ENCODE measurements around the gene CAMTA1. TPM values are rescaled to one million over a fixed set of nuclear protein-coding genes. Genes with fewer than 3 reads are reported as not detected.
"Not testable (repeated sequence)": the region's sequence is repeated elsewhere in the genome, so short reads cannot be mapped to it uniquely, and the experiment has no call there.

CAMTA1 gene
- total RNA-seq, 1 donor from 2014 or later: 99.0 TPM

DNA sequence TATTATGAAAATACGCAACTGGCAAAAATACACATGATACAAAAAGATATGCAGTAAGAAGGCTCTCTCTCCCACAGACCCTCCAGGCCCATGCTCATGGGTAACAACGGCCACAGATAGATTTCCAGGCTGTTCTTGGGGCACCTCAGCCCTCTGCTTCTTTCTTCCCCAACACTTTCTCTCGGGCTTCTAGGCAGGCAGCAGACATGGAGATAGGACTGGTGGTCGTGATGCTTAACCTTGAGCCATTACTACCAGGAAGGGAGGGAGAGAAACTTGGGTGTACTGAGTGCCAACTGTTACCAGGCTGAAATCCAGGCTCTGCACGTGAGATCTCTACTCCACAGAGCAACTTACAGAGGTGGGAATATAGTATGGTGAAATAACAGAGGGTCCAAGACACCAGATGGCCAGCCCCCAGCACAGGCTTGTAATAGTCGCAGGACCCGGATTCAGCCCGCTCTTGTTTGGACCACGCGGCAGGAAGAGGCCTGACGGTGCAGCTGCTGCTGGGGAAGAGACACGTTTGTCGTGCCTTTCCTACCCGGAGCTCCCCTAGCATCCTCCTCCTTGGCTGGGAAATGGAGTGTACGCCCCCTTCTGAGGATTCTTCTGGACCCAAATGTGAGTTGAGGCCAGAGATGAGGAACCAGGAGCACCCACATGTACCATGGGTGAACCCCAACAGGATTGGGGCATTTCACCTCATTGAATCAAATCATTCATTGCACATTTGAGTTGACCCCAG is 544.8 kb downstream of the CAMTA1 start:
- no peak overlapping the region for H3K4me3 Mint-ChIP-seq (ENCODE audit: low read depth)
- no peak overlapping the region for H3K27ac Mint-ChIP-seq
- H3K9me3 Mint-ChIP-seq (ENCODE audit: low read depth): peaks cover 8% of the 10 kb centered on the region
- DNase-seq (ENCODE audit: low spot score, unreplicated experiment): no peak
- H3K36me3 Mint-ChIP-seq (ENCODE audit: insufficient read depth): no peaks in the 10 kb centered on the region
- TF ChIP-seq CTCF (IDR thresholded peaks at IDR 0.05; ENCODE audit: unreplicated experiment): no peak
- H3K4me1 Mint-ChIP-seq (ENCODE audit: low read depth): peaks cover 18% of the 10 kb centered on the region
- peaks cover 12% of the 10 kb centered on the region for H3K27me3 Mint-ChIP-seq

DNA sequence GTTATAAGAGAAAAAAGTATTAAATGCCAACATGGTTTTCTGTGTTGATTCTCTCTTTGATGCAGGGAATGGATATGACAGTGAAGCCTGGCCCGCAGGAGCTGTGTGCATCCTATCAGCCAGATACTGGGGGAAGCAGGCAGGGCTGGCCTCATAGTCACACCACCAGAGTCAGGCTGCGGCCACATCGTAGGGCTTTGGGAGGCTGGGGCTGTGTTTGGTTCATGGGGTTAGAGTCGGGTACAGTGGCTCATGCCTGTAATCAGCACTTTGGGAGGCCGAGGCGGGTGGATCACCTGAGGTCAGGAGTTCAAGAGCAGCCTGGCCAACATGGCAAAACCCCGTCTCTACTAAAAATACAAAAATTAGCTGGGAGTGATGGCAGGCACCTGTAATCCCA is 545.5 kb downstream of the CAMTA1 start:
- not testable (repeated sequence) for H3K4me3 Mint-ChIP-seq (ENCODE audit: low read depth); DNase-seq (ENCODE audit: low spot score, unreplicated experiment); H3K27me3 Mint-ChIP-seq; H3K36me3 Mint-ChIP-seq (ENCODE audit: insufficient read depth); H3K27ac Mint-ChIP-seq; H3K9me3 Mint-ChIP-seq (ENCODE audit: low read depth)
- peaks cover 21% of the 10 kb centered on the region for H3K4me1 Mint-ChIP-seq (ENCODE audit: low read depth)

- no peaks in the 10 kb centered on the region for H3K27me3 Mint-ChIP-seq
Measured at GRCh38 chr1:7331926-7332535, 546.8 kb downstream of the CAMTA1 start.

GRCh38 chr1:7333094-7333493 is 547.8 kb downstream of the CAMTA1 start:
- H3K9me3 Mint-ChIP-seq (ENCODE audit: low read depth): no peaks in the 10 kb centered on the region
- no peaks in the 10 kb centered on the region for H3K36me3 Mint-ChIP-seq (ENCODE audit: insufficient read depth)
- H3K4me1 Mint-ChIP-seq (ENCODE audit: low read depth): peaks cover 21% of the 10 kb centered on the region
- H3K27ac Mint-ChIP-seq: no peak overlapping the region
- no peak for DNase-seq (ENCODE audit: low spot score, unreplicated experiment)
- H3K4me3 Mint-ChIP-seq (ENCODE audit: low read depth): no peak overlapping the region
- no peaks in the 10 kb centered on the region for H3K27me3 Mint-ChIP-seq
- no peak for TF ChIP-seq CTCF (IDR thresholded peaks at IDR 0.05; ENCODE audit: unreplicated experiment)

More at GRCh38 chr1:7331926-7332535, 546.8 kb downstream of the CAMTA1 start:
- Mint-ChIP-seq H3K27ac (no peak overlapping the region), H3K9me3 (ENCODE audit: low read depth) (peaks cover 4% of the 10 kb centered on the region), H3K4me1 (ENCODE audit: low read depth) (peaks cover 21% of the 10 kb centered on the region), H3K4me3 (ENCODE audit: low read depth) (no peak overlapping the region), H3K36me3 (ENCODE audit: insufficient read depth) (no peaks in the 10 kb centered on the region)
- TF ChIP-seq CTCF (IDR thresholded peaks at IDR 0.05; ENCODE audit: unreplicated experiment): no peak
- DNase-seq (ENCODE audit: low spot score, unreplicated experiment): no peak

DNA sequence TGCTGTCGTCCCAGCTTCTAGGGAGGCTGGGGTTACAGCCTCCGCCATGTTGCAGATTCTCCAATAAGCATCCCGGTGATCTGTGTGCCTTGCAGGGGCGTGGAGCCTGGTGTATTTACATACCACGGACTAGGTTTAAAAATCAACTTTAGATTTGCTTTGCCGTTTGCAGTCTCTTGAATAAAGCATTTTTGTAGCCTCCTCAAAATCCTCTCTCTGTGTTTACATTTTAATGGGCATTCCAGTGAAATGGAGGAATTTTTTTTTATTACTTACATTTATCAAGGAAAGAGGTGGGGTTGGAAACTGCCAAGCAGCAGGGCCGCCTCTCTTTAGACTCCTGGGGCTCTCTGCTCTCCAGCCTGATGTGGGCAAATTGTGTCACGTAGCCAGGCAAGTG is 548.4 kb downstream of the CAMTA1 start:
- peaks cover 21% of the 10 kb centered on the region for H3K4me1 Mint-ChIP-seq (ENCODE audit: low read depth)
- peak overlapping the region; percentile 52 for H3K27ac Mint-ChIP-seq
- no peak overlapping the region for H3K4me3 Mint-ChIP-seq (ENCODE audit: low read depth)
- DNase-seq (ENCODE audit: low spot score, unreplicated experiment): no peak
- H3K27me3 Mint-ChIP-seq: no peaks in the 10 kb centered on the region
- no peak for TF ChIP-seq CTCF (IDR thresholded peaks at IDR 0.05; ENCODE audit: unreplicated experiment)
- H3K9me3 Mint-ChIP-seq (ENCODE audit: low read depth): no peaks in the 10 kb centered on the region
- H3K36me3 Mint-ChIP-seq (ENCODE audit: insufficient read depth): no peaks in the 10 kb centered on the region

Measured in progenitor cell of endocrine pancreas (in vitro differentiated cells).